ENCODE data around the gene SGPP1.

SGPP1 gene

DNA sequence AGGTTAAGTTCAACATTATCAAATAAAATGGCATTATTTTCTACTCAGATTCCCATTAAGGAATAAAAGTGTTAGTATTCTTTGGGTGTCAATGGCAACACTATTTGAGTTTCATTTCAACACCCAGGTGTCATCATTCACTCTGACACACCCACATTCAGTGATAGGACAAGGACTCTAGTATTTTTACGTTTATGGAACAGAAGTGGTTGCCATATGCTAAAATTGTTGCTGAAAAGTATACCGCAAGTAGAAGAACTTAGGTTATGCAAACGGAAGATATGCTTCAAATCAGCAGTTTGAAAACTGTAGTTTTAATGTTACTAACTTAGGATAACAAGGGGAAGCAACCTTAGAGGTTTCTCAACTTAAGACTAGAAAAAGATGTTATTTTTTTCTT lies 20.0 kb upstream of the SGPP1 start:
- CTCF ChIA-PET, result no interaction called here

GRCh38 chr14:63745858-63746425 lies 18.1 kb upstream of the SGPP1 start:
- no peak overlapping the region for H3K27ac ChIP-seq
- POLR2A ChIA-PET (ENCODE audit: low non-redundant PET), result no interaction called here
- no peak for DNase-seq (ENCODE audit: low spot score)
- TF ChIP-seq, protein P1, sequence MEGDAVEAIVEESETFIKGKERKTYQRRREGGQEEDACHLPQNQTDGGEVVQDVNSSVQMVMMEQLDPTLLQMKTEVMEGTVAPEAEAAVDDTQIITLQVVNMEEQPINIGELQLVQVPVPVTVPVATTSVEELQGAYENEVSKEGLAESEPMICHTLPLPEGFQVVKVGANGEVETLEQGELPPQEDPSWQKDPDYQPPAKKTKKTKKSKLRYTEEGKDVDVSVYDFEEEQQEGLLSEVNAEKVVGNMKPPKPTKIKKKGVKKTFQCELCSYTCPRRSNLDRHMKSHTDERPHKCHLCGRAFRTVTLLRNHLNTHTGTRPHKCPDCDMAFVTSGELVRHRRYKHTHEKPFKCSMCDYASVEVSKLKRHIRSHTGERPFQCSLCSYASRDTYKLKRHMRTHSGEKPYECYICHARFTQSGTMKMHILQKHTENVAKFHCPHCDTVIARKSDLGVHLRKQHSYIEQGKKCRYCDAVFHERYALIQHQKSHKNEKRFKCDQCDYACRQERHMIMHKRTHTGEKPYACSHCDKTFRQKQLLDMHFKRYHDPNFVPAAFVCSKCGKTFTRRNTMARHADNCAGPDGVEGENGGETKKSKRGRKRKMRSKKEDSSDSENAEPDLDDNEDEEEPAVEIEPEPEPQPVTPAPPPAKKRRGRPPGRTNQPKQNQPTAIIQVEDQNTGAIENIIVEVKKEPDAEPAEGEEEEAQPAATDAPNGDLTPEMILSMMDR (conservative IDR thresholded peaks at IDR 0.05; ENCODE audit: low read depth), result no peak
- CTCF ChIA-PET, result interaction anchor here (0.8 kb wide), 1 partner anchor 24 kb away, joined by 3 read pairs; no protein-coding TSS in a partner anchor

More for the DNA sequence above, 20.0 kb upstream of the SGPP1 start:
- DNase-seq (ENCODE audit: low spot score), result no peak
- TF ChIP-seq, protein P1 (conservative IDR thresholded peaks at IDR 0.05; ENCODE audit: low read depth), result no peak
- POLR2A ChIA-PET (ENCODE audit: low non-redundant PET), result no interaction called here
- H3K27ac ChIP-seq, result no peak overlapping the region

GRCh38 chr14:63745272-63745671 lies 17.4 kb upstream of the SGPP1 start:
- CTCF ChIA-PET, result no interaction called here
- TF ChIP-seq, protein P1 (conservative IDR thresholded peaks at IDR 0.05; ENCODE audit: low read depth), result no peak
- no peak overlapping the region for H3K27ac ChIP-seq
- DNase-seq (ENCODE audit: low spot score), result no peak
- POLR2A ChIA-PET (ENCODE audit: low non-redundant PET), result interaction anchor here (0.7 kb wide), 2 partner anchors 8 to 15 kb away, joined by 4 to 6 read pairs; no protein-coding TSS in a partner anchor

GRCh38 chr14:63737582-63738006 lies 9.7 kb upstream of the SGPP1 start:
- H3K27ac ChIP-seq, result no peak overlapping the region
- ChIA-PET POLR2A (ENCODE audit: low non-redundant PET) (no interaction called here), CTCF (no interaction called here)
- TF ChIP-seq, protein P1 (conservative IDR thresholded peaks at IDR 0.05; ENCODE audit: low read depth), result no peak
- no peak for DNase-seq (ENCODE audit: low spot score)

DNA sequence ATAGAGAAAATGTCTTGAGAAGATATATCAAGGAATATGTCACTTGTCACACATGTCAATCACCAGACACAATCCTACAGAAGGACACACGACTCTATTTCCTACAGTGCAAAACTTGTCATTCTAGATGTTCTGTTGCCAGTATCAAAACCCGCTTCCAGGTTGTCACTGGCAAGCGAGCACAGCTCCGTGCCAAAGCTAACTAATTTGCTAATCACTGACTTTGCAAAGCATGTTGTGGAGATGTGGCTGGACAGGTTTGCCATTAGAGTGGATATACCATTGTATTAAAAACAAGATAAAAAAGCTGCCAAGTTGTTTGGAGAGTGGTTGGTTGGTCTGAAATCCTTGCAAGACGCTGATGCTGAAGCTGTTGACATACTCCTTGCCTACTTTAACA lies 7.9 kb upstream of the SGPP1 start:
- ChIA-PET POLR2A (ENCODE audit: low non-redundant PET) (no interaction called here), CTCF (no interaction called here)
- TF ChIP-seq, protein P1 (conservative IDR thresholded peaks at IDR 0.05; ENCODE audit: low read depth), result no peak
- no peak for DNase-seq (ENCODE audit: low spot score)
- H3K27ac ChIP-seq, result no peak overlapping the region

DNA sequence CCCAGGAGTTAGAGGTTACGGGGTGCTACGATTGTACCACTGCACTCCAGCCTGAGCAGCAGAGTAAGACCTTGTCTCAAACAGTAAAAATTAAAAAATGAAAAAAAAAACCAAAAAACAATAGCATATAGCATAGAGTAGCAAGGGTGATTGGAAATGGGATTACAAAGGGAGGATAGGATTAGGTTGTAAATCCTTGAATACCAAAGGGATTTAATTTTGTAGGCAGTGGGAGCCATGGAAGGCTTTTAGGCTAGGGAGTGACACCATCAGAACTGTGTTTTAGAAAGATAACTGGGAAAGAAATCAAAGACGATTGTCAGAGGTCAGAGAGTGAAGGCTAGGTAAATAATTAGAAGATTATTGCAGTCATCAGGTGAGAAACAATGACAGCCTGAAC lies 2.8 kb upstream of the SGPP1 start:
- POLR2A ChIA-PET (ENCODE audit: low non-redundant PET), result interaction anchor here (0.6 kb wide), 1 partner anchor 14 kb away, joined by 6 read pairs; no protein-coding TSS in a partner anchor

More for the DNA sequence above, 2.8 kb upstream of the SGPP1 start:
- CTCF ChIA-PET, result no interaction called here
- TF ChIP-seq, protein P1 (conservative IDR thresholded peaks at IDR 0.05; ENCODE audit: low read depth), result no peak
- no peak for DNase-seq (ENCODE audit: low spot score)
- H3K27ac ChIP-seq, result no peak overlapping the region
